Measurements from ENCODE around the gene ETNK2.

ETNK2 gene

DNA sequence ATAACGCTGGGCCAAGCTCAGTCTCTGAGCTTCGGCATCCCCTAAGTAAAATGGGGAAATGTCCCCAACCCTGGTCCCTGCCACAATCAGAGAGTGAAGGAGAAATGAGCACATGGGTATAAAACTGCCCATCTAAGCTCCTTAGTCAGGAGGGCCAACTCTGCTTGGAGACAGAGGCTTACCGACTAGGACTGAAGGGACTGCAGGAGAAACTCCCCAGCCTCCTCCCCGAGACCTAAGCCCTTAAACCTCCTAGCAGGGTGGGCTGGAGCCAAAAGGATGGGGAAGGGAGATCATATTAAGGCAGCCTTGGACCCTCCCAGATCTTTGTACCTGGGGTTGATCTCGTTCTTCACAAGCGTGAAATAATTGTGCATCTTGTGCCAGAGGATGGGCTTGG lies 5.5 kb downstream of the ETNK2 start:
- DNase-seq: no peak

DNA sequence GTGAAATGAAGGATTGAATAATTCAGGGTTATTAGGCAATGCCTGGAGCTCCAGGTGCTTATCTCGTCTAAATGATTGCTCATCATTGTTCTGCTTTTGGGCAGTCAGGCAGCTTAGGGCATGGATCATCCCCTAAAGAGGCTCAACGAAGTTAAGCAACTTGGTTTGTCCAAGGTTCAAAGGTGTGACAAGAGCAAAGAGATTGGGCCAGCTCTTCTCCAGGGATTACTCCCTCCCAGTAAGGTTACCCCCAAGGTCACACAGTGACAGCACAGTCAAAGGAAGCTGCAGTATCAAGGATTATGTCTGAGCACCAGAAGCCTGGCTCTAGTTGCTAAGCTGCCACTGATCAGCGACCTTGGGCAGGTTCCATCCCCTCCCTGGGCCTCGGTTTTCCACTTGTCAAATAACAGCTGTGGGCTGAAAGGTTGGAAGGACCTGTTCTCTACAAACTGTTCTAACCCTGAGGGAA lies 6.8 kb downstream of the ETNK2 start:
- no peak for DNase-seq

DNA sequence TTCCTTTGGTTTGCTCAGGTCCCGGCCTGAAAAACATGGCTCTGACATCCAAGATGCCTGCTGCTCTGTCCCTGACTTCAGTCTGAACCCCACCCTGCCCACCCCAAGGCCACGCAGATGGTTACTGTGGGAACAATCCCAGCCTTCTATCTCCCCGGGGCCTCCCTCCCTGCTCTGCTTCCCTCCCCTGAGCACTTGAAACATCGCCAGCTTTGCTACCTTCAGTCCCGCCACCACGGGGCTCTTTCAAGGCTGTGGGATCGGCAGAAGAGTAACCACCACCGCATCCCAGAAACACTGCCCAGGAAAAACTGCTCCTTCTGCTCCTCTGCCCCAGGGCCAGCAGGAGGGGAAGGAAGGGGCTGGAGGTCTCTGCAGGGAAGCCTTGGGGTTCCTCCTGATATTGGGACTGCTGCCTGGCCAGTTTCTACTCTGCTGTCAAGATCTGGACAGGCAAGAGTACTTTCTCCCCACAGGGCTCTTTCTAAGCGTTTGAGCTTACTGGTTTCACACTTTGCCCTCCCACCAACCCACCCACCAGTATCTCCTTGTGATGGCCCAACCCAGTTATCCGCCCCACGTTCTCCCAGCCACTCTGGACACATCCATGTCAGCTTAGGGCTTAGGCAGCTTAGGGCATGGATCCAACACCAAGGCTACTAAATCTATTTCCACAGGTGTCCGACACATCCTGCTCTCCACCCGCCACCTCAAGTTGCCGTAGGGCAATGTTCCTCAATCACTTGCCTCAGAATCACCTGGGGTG lies 8.4 kb downstream of the ETNK2 start:
- DNase-seq: no peak

DNA sequence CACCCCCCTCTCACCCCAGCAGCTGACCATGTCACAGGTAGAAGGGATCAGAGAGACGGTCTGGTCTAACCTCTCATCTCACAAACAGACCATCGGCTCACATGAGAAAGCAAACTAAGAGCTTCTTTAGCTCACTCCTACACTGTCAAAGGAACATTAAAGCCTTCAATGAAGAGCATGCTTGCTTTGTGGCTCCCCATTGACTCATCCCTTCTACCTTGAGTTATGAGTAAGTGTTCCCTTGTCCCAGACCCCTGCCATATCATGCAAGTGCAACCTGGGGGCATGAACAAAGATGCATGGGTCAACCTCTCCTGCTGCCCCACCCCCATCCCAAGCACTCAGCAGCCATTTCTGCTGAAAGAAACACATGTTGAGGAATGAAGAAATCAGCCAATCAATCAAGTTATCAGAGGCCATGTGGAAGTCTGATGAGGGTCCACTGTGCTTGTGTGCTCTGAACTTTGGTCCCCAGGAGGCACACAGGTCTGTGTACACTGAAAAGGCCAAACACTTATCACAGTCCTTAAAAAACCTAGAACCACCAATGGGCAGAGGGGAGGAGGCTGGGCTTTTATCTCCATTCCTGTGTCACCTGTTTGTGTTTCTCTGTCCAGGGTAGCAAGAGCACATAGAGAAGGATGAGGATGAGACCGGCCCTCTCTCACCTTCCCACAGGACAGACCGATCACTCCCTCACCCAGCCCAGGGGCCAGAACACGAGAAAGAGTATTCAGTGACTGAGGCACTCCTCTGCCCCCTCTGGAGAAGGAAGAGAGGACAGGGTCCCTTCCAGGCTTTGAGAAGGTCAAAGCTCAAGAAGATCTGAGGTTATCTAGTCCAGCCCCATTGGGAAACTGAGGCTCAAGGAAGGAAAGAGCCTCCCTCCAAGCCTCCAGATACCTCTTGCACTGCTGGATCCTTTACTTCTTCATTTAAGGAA lies 9.5 kb downstream of the ETNK2 start:
- DNase-seq: no peak

DNA sequence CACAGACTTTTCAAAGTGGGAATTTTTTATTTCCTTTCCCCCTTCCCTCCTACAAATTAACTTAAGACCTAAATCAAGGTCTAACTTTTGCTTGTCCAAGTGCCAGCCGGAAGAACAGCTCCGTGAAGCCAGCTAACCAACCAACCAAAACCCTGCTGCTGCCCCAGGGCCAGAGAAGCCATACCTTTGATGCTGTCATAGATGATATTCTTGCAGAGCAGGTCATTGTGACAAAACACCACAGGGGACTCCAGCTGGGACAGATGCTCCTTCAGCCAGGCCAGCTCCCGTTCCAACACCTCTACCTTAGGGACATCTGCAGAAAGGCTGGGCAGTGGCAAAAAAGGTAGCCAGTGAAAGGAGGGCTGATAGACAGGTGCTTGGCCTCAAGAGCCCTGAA lies 10.7 kb downstream of the ETNK2 start:
- no peak for DNase-seq

DNA sequence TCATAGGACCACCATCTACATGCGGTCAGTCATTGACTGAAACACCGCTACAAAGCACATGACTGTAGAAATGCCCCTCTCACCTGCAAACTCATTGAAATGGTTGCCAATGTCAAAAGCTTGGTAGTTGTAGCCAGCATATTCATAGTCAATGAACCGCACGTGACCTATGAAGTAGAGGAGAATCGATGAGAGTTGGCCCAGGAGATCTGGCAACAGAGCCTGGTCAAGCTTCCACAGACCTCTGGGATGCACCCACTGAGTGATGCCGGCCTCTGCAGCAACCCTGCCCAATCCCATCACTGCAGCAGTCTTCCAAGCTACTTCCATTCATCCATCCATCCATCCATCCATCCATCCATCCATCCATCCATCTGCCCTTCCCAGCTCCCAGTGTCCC lies 11.9 kb downstream of the ETNK2 start:
- DNase-seq: no peak

DNA sequence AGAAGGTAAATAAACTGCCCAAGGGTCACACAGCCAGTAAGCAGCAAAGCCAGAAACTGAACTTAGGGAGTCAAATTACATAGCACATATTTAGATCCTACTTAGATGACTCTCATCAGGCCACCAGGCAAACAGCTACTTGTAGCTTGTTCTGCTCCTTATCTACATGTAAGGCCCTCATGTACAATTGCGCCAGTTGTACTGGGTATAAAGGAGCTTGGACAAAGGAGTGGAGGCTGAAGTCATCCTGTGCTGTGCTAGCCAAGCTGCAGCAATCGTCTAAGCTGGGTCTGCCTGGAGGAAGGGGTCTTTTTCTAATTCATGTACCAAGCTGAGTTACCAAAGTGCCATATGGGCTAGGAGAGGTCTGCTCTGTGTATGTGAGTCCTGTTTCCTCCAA lies 12.8 kb downstream of the ETNK2 start:
- DNase-seq: no peak

DNA sequence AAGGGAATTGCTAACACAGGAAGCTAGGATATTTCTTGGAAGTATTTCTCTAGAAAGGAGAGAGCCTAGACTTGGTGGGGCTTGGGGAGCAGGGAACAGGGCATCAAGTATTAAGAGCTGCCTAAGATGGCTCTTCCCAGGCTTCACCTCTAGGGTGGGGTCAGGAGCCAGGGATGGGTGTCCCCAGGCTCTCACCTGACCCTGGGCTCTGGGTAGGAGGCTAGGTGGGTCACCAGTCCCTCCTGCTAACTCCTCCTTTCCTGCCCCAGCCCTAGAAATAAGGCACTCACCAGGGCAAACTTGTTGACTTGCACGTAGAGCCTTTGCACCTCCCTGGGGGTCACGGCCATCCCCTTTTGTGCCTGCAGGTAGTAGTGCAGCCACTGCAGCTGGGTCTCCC lies 15.0 kb downstream of the ETNK2 start:
- no peak for DNase-seq

DNA sequence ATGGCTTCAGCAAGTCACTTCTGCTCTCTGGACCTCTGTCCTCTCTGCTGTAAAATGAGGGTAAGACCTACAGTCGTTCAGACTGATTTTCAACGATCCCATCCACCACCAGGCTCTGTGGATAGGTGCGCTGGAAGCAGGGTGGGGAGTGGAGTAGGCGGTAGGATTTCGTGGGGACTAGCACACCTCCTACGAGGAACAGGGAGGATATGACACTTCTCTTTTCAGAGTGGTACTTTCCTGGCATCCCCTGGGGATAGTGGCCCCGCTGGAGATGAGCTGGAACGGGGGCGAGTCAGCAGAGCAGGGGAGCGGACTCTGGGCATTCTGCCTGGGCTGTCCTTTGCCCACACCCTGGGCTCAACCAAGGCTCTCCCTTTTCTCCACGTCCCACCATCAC lies 17.7 kb downstream of the ETNK2 start:
- DNase-seq: no peak

DNA sequence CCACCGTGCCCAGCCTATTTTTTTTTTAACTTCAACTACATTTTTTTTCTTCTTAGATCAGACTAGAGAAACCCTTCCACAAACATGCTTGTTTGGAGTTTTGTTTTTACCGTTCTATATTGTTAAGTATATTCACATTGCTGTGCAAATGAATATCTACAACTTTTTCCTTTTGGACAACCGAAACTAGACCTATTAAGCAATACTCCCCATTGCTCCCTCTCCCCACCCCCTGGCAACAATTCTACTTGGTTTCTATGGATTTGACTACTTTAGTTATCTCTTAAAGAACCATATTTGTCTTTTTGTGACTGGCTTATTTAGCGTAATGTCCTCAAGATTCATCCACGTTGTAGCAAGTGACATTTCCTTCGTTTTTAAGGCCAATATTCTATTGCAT lies 19.1 kb downstream of the ETNK2 start:
- no peak for DNase-seq

DNA sequence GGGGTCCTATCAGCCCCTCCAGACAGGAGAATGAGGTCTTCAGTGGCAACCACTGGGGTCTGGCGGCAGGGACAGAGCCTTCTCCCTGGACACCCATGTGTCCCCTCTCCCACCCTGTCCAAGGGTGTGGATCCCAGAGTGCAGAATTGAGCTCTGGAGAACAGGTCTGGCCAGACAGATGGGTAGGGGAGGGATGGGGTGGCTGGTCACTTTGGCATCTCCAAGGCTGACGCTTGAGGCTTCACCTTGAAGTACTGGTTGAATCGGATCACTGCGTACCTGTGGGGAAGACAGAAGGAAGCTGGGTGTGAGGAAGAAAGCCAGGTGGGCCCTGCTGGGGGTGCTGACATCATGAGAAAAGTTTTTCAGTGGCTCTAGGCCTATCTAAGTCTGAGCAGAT lies 19.9 kb downstream of the ETNK2 start:
- DNase-seq: no peak

DNA sequence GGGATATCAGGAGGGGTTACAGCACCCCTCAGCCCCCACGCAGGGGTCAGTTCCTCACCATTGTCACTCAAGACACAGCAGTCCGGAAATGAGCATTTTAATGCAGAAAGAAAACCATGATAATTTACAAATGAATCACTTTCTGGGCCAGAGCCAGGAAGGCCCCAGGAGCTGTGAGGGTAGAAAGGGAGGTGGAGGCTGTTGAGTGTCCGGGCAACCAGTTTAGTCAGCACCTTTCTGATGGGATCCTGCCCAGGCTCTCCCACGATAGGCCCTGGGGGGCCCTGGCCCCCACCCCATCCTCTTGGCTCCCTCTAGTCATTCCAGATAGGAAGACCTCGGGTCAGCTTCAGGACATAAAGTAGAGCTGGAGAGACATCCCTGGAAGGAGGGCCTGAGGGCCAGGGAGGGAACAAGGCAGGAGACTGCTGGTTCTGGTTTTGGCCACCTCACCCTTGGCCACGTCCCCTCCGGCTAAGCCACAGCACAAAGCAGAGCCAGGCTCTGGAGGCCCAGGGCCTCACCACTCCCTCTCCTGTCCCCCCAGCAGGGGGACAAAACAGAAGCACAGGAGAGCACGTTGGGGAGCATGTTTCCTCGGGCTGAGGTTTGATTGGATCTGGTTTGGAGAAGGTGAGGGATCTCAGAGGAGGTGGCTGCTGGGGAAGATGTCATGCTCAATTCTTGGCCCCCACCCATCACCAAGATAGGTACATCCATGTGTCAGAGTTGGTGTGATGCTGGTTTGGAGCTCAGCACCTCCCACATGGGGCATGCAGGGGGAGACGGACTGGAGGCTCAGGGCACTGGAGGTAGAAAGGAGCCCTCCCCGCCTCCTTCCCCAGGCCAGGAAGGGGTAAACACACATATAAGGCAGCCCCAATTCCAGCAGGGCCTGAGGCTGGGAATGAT lies 20.6 kb downstream of the ETNK2 start:
- DNase-seq: no peak

DNA sequence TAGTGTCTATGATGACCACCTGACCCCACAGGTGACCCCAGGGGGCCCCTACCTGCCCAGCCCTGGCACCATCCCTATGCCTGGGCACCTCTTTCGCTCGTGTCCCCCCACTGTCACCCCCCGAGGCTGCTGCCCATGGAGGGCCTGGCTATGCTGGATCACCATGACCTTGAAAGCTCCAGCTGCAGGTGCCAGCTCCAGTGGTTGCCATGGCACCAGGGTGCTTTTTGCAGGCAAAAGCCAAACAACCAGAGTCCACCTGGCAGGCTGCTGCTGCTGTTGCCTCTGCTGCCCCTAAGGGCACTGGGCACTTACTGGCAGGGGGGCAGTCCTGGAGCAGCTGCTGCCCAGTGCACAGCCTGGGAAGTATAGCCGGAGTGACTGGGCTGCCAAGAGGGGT lies 21.7 kb downstream of the ETNK2 start:
- no peak for DNase-seq

DNA sequence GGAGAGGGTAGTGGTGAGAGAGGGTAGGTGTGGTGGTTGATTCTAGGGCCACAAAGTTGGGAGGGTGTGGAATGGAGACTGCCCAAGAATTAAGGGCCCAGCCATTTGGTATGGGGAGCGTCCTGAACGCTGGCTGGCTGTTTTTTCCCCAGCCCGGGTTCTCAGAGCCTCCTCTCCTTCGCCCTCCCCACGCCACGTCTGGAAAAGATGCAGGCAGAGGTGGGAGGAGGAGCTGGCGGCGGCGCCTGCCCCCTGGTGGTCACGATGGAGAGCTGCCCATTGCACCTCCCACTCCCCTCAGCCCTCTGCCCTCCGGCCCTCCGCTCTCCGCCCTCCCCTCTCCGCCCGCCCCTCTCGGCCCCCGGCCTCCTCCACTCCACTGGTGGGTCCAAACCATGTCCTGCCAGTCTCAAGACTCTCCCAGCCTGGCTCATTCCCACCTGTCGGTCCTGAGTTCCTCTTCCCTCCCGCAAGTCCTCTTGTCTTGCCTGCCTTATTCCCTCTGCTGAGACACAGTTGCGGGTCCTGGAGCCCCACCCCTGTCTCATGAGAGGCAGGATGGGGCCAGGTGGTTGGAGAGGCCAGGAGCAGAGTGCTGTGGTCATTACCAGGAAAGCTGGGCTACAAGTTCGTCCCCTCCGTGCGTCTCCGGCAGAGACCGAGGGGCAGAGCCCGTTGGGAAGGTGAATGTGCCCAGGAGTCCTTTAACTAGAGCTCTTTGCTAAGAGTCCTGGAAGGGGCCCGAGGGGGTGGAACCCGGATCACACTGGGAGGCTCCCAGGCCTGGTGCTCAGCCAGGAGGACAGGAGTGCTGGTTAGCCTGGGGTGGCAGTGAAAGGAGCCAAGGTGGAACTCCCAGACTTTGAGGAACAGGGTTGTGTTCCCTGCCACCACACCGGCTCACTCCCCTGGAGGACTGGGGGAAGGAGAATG lies 22.6 kb downstream of the ETNK2 start:
- DNase-seq: peak; percentile 88

DNA sequence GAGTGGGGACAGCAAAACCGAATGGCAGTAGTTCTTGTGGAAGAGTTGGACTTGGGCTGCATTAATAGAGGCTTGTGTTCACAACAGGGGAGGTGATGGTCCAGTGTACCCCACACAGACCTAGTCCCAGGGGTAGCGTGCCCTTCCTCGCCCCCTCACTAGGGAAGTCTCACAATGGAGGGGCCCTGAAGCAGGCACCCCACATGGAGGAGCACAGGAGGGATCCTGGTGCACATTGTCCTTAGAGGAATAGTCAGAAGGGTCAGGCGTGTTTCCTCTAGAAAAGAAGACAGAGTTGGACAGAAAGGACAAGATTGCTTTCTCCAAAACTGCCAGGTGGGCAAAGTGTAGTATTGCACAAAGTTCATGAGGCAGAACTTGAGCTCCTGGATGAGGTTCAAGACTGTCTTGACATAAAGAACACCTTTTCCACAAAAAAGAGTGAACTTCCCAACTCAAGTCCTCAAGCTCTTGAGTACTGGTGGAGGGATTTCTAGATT lies 23.3 kb downstream of the ETNK2 start:
- no peak for DNase-seq

DNA sequence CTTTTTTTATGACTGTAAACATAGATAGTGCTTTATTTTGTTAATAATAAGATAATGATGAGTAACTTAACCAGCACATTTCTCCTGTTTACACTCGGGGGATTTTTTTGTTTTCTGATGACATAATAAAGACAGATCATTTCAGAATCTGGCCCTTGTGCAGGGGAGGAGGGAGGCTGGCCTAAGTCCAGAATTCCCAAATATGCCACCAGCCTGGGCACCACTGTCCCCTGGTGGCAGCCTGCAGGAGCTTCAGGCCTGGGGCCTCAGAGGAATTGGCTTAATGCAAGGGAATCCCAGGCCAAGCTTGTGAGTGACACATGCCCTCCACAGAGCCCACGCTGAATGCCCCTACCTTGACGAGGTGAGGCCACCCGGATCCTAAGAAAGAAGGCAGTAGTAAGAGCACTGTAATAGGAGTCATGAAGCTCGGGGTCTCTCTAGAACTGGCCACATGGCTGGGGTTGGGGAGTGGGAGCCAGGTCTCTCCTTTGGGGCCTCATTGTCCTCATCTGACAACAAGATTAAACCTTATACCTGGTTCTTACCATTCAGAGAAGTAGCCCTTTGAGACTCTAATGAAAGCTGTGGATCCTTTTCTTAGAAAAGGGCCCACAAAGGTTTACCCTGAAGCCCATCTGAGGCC lies 24.1 kb downstream of the ETNK2 start:
- DNase-seq: peak; percentile 83

DNA sequence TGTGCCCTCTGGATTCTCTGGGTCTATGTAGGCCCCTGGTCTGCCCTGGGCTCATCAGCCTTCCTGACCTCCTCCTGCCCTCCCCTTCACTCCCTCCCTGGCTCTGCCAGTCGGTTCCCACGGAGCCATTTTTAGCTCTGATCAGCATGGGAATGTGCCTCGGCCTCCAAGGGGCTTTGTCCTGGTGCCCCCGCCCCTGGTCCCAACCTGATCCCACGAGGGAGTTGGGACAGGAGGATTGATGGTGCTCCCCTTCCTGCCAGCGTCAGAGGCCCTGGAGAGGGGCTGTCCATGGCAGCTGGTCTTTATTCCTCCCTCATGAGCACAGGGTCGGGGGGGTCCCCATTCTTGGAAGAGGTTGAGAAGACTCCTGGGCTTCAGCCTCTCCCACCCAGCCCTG lies 24.9 kb downstream of the ETNK2 start:
- no peak for DNase-seq

DNA sequence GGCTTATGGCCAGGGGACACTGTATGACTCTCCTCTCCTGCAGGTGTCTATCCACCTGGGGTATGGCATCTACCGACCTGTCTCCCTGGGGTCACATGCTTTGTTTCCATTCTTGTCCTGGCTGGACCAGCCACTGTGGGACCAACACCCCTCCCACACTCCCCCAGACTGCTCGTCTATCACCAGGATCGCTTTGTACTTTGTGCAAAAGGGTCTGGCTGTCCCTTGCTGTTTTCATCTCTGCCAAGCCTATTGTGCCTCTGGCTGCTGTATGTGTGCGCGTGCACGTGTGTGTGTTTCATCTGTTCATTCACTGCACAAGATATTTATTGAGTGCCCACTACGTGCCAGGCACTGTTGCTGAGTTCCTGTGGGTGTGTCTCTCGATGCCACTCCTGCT lies 25.5 kb downstream of the ETNK2 start:
- no peak for DNase-seq

DNA sequence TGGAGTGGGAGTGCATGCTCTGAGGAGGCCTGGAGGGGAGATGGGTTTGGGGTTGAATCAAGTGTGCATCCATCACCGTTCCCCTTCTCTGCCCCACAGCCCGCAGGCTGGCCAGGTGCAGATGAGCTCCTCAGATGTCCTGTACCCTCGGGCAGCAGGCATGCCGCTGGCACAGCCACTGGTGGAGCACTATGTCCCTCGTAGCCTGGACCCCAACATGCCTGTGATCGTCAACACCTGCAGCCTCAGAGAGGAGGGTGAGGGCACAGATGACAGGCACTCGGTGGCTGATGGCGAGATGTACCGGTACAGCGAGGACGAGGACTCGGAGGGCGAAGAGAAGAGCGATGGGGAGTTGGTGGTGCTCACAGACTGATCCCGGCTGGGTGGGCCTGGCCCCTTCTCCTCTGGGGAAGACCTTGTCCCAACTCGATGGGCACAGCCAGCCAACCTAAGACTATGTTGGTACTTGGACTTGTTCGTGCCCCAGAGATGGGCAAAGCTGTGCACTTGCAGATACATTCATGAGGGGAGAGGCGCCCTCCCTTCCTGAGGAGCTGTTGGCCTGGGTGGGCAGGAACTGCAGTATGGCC lies 26.0 kb downstream of the ETNK2 start:
- no peak for DNase-seq

DNA sequence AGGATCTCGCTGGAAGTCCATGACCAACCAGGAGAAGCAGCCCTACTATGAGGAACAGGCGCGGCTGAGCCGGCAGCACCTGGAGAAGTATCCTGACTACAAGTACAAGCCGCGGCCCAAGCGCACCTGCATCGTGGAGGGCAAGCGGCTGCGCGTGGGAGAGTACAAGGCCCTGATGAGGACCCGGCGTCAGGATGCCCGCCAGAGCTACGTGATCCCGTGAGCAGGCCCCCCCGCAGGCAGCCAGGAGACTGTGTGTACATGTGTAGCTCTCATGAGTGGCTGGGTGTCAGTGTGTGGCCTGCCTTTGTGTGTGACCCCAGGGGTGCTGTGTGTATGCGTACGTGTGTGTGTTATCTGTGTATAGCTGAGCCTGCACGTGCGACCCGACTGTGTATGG lies 27.2 kb downstream of the ETNK2 start:
- DNase-seq: no peak

DNA sequence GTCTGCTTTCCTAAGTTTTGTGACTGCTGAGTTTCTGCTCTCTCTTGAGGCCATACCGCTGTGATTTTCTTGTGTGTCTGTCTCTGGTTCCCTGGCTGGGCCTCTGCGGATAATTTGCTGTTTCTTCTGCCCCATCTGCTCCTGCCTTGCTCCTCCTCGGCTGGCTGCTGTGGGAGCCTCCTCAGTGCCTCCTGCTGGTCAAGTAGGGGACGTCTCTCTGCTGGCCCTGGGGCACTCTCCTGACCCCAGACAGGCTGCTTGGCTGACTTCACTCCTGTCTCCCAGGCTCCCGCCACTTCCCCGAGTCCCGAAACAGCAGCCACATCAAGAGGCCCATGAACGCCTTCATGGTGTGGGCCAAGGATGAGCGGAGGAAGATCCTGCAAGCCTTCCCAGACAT lies 28.5 kb downstream of the ETNK2 start:
- peak; percentile 16 for DNase-seq
